Epithelial cell of proximal tubule (primary cell): ENCODE measurements around the gene RNF208. TPM values are rescaled to one million over a fixed set of nuclear protein-coding genes. Genes with fewer than 3 reads are reported as not detected.

Experiments
- DNase-seq: peaks from one replicate; pipeline ENCODE4 v3.0.0-alpha.2; 2011; ENCODE audit warnings: low read depth
- H3K4me3 ChIP-seq: 2 replicates; pipeline ENCODE4 v1.5.1; 2011; ENCODE audit warnings: low read depth, mild to moderate bottlenecking, low read length
- total RNA-seq: library from RNA; depleted of rRNA; stranded (reverse); fragments of >200 nt; gene quantifications from 2 replicates; pipeline ENCODE4 v1.2.3, GENCODE V29; 2015
- TF ChIP-seq, protein P1 (sequence below): conservative IDR thresholded peaks from 2 replicates; pipeline ENCODE4 v1.5.1; 2012; ENCODE audit warnings: low read depth, mild to moderate bottlenecking, low read length

The RNF208 gene
- total RNA-seq, 1 donor from 2014 or later = 1.5 TPM

DNA sequence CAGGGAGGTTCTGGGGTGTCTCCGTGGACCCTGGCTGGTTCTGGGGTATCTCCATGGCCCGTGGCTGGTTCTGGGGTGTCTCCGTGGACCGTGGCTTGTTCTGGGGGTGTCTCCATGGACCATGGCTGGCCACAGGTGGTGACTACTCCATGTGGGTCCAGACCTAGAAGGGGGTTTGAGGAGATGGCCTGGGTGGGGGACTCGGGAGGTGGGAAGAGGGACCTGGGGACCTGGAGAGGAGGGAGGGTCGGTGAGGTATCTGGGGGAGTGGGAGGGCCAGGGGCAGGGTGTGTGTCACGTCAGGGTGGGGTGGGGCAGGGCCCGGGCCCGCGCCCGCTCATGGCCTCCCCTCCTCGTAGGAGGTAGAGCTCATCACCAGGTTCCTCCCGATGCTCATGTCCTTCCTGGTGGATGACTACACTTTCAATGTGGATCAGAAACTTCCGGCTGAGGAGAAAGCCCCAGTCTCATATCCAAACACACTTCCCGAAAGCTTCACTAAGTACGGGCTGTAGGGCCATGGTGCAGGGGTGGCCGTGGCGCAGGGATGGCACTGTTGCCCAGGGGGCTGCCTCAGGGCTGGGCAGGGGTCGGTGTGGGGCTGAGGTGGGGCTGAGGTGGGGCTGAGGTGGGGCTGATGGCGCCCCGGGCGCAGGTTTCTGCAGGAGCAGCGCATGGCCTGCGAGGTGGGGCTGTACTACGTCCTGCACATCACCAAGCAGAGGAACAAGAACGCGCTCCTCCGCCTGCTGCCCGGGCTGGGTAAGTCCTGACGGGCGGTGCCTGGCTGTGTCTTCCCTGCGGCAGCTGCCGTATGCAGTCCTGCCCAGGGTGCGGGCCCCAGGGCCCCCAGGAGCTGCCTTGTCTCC, 44.8 kb upstream of the RNF208 start:
- TF ChIP-seq, protein P1, sequence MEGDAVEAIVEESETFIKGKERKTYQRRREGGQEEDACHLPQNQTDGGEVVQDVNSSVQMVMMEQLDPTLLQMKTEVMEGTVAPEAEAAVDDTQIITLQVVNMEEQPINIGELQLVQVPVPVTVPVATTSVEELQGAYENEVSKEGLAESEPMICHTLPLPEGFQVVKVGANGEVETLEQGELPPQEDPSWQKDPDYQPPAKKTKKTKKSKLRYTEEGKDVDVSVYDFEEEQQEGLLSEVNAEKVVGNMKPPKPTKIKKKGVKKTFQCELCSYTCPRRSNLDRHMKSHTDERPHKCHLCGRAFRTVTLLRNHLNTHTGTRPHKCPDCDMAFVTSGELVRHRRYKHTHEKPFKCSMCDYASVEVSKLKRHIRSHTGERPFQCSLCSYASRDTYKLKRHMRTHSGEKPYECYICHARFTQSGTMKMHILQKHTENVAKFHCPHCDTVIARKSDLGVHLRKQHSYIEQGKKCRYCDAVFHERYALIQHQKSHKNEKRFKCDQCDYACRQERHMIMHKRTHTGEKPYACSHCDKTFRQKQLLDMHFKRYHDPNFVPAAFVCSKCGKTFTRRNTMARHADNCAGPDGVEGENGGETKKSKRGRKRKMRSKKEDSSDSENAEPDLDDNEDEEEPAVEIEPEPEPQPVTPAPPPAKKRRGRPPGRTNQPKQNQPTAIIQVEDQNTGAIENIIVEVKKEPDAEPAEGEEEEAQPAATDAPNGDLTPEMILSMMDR = no peak
- DNase-seq = no peak
- no peak overlapping the region for H3K4me3 ChIP-seq

GRCh38 chr9:137266162-137266527, 44.1 kb upstream of the RNF208 start:
- TF ChIP-seq, protein P1 = no peak
- DNase-seq = no peak
- no peak overlapping the region for H3K4me3 ChIP-seq

- TF ChIP-seq, protein P1 = no peak
- H3K4me3 ChIP-seq = no peak overlapping the region
- no peak for DNase-seq
These were observed 43.6 kb upstream of the RNF208 start for GRCh38 chr9:137265496-137266161.

DNA sequence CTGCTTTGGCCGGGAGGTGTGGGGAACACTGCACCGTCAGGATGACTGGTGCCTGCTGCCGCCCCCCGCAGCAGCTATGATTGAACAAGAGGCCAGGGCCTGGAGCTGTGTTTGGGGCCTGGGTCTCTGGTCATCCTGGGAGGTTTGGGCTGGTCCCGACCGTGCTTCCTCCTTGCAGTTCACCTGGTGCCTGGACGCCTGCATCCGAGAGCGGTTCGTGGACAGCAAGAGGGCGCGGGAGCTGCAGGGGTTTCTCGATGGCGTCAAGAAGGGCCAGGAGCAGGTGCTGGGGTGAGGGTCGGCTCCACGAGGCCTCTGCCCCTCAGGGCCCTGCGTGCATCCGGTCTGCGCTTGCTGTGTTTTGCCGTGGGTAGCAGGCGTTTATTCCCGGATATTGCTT, 42.0 kb upstream of the RNF208 start:
- DNase-seq = no peak
- no peak overlapping the region for H3K4me3 ChIP-seq
- TF ChIP-seq, protein P1 = no peak

- DNase-seq = no peak
- H3K4me3 ChIP-seq = no peak overlapping the region
- TF ChIP-seq, protein P1 = no peak
These were observed 41.5 kb upstream of the RNF208 start for GRCh38 chr9:137263506-137263905.

DNA sequence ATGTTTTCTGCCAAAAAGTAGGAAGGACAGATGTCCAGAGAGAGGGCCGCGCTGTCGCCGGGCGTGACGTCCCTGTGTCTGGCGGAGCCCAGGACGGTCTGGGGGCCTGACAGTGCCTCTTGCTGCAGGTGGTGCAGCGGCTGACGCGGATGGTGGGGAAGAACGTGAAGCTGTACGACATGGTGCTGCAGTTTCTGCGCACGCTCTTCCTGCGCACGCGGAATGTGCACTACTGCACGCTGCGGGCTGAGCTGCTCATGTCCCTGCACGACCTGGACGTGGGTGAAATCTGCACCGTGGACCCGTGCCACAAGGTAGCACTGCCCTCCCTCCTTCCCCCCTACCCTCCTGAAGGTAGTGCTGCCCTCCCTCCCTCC, 40.9 kb upstream of the RNF208 start:
- TF ChIP-seq, protein P1 = no peak
- no peak for DNase-seq
- H3K4me3 ChIP-seq = no peak overlapping the region
